ENCODE measurements around the gene ZBTB22.

The ZBTB22 gene

DNA sequence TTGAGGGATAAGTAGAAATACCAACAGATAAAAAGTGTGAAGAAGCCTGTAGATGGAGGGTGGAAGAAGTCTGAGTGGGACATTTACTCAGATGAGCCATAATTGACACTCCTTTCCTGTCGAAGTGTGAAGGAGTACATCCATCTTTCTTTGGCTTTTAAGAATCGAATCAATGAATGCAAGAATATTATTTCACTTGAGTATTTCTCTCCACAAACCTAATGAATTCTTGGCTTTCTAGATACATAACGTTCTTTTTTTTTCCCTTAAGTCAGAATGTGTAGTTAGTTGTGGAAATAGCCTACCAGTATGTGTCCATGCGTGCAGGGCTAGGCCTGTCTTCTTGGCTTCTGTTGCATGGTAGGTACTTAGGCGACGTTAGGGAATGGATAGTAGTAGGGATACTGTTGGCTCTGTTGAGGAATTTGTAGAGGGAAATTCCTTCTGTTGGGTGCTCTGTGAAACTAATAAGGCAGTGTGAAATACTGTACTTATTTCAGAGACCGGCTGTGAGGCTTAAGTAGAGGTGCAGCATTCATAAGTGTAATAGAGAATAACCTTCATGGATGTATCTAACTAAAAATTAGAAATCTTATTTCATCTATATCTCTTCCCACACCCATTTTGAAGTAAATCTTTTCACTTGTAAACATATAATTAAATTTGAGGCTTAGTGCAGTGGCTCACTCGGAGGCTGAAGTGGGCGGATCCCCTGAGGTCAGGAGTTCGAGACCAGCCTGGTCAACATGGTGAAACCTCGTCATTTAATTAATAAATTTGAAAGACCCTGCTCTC, 44.2 kb downstream of the ZBTB22 start:
- Histone ChIP-seq H3K4me3 (ENCODE audit: low read depth, low read length) (peak overlapping the region; percentile 93), H3K27me3 (ENCODE audit: control insufficient read depth, insufficient read depth, low read length) (no peaks in the 10 kb centered on the region), H3K36me3 (ENCODE audit: control insufficient read depth, insufficient read depth, low read length) (peaks cover 42% of the 10 kb centered on the region), H3K9me3 (ENCODE audit: control insufficient read depth, insufficient read depth, low read length) (no peaks in the 10 kb centered on the region), H3K4me1 (ENCODE audit: control insufficient read depth, insufficient read depth, low read length) (peaks cover 12% of the 10 kb centered on the region), H3K9ac (ENCODE audit: low read depth, low read length) (peak overlapping the region; percentile 100)

DNA sequence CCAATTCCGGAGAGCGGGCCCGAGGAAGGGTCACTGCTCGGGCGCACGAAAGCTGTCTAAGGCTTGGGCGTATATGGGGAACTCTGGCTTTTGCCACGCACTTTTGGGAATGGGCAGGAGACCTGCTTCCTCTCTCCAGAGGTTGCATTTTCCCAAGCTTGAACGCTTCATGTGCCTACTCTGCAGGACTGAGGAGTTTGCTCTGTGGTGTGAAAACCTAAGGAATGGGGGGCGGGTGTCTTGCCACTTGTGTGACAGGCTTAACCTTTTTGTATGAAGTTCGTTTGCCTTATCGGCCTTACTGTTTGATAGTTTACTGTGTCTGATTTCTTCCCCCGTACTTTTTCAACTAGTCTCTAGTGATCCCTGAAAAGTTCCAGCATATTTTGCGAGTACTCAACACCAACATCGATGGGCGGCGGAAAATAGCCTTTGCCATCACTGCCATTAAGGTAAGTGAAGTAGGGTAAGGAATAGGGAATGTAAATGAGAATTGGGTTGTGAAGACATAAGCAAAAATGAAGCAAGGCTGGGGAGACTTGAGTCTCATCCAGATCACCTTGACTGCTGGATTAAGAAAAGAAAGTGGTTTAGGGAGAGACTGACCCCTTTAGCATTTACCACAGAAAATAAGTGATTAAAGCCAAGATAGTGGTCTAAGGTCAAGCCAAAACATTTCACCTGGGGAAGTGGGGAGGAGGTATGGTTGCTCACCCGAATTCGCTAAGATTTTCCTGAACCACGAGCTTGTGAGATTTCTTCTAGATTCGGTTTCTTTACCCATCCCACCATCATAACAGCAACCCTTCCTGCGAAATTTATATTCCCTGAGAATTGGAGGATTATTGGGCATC, 45.0 kb downstream of the ZBTB22 start:
- no peaks in the 10 kb centered on the region for H3K27me3 ChIP-seq (ENCODE audit: control insufficient read depth, insufficient read depth, low read length)
- peak overlapping the region; percentile 100 for H3K9ac ChIP-seq (ENCODE audit: low read depth, low read length)
- H3K4me1 ChIP-seq (ENCODE audit: control insufficient read depth, insufficient read depth, low read length) = peaks cover 12% of the 10 kb centered on the region
- H3K4me3 ChIP-seq (ENCODE audit: low read depth, low read length) = peak overlapping the region; percentile 93
- H3K9me3 ChIP-seq (ENCODE audit: control insufficient read depth, insufficient read depth, low read length) = no peaks in the 10 kb centered on the region
- peaks cover 50% of the 10 kb centered on the region for H3K36me3 ChIP-seq (ENCODE audit: control insufficient read depth, insufficient read depth, low read length)

DNA sequence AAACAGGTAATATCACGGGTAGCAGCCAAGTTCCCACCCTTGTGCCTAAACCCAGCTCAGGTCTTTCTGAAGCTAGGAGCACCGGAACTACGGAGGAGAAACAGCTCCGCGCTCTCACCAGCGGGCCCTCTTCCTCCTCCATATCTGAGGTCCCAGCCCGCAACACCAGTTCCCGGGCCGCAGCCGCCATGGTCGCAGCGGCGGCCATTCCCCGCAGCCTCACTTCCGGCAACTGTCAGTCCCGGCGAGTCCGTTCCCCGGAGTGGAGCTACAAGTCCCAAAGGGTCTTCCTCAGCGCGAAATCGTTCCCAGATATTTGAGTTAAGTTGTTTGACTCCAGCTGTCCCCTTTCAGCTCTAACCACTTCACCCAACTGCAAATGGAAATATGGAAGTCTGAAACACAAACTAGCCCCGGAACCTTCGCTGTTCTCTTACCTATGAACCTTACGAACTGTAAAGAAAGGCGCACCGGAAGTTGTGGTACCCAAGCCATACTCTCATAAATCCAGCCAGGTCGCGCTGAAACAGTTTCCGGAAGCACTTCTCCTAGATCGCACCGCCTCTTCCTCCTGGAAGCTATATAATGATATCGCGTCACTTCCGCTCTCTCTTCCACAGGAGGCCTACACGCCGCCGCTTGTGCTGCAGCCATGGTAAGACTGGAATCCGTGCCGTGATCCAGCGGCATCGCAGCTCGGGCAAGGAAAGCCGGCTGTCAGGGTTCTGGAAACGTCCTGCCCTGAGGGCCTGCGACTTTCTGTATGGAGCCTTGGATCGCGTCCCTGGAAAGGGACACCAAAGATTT, 45.9 kb downstream of the ZBTB22 start, which contains the start of the genes RPS18 and VPS52:
TSS of gene RPS18 (plus strand) at position 608 of the 807 bp plus-strand sequence. CDS start at position 653, 45 bp downstream.
TSS of gene VPS52 (minus strand) at position 409 of the 807 bp plus-strand sequence. CDS start at position 208, 201 bp downstream.
- H3K9ac ChIP-seq (ENCODE audit: low read depth, low read length) = peak within 1 kb of the TSS; percentile 100
- H3K9me3 ChIP-seq (ENCODE audit: control insufficient read depth, insufficient read depth, low read length) = no peaks in the 10 kb centered on the region
- H3K27me3 ChIP-seq (ENCODE audit: control insufficient read depth, insufficient read depth, low read length) = no peaks in the 10 kb centered on the region
- H3K4me3 ChIP-seq (ENCODE audit: low read depth, low read length) = peak within 1 kb of the TSS; percentile 93
- H3K4me1 ChIP-seq (ENCODE audit: control insufficient read depth, insufficient read depth, low read length) = peaks cover 12% of the 10 kb centered on the region
- peaks cover 59% of the 10 kb centered on the region for H3K36me3 ChIP-seq (ENCODE audit: control insufficient read depth, insufficient read depth, low read length)

DNA sequence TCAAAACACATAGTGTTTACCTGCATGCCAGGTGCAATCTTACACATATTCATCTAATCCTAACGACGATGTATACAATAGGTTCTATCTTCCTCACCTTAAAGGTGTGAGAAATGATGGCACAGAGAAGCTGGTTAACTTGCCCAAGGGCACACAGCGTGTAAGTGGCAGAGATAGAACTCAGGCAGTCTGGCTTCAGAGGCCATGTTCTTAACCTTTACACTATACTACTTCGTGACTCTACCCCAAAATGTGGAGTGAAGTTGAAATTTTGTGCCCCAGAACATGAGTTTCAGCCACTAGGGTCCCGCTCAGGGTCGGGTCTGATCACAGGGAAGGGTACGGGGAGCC, 46.5 kb downstream of the ZBTB22 start:
- Histone ChIP-seq H3K4me1 (ENCODE audit: control insufficient read depth, insufficient read depth, low read length) (peaks cover 12% of the 10 kb centered on the region), H3K36me3 (ENCODE audit: control insufficient read depth, insufficient read depth, low read length) (peaks cover 59% of the 10 kb centered on the region), H3K9me3 (ENCODE audit: control insufficient read depth, insufficient read depth, low read length) (no peaks in the 10 kb centered on the region), H3K9ac (ENCODE audit: low read depth, low read length) (peak overlapping the region; percentile 98), H3K4me3 (ENCODE audit: low read depth, low read length) (peak overlapping the region; percentile 93), H3K27me3 (ENCODE audit: control insufficient read depth, insufficient read depth, low read length) (no peaks in the 10 kb centered on the region)

Data from iPS-15b (cell line).